Brain microvascular endothelial cell (primary cell): ENCODE measurements around the gene MMP20.
A peak's percentile ranks its signal among the peaks of the same experiment; 100 is the strongest.

Experiments
- DNase-seq: peaks from one replicate; pipeline ENCODE4 v3.0.0-alpha.2; 2020
- H3K27ac ChIP-seq: fragments of 250-450 bp; sonication (Bioruptor Pico); 2 replicates; pipeline ENCODE4 v1.5.1; 2020; ENCODE audit warnings: mild to moderate bottlenecking, moderate library complexity
- H3K27me3 ChIP-seq: fragments of 250-450 bp; sonication (Bioruptor Pico); replicated peaks from 2 replicates; pipeline ENCODE4 v1.5.1; 2020; ENCODE audit warnings: mild to moderate bottlenecking
- H3K36me3 ChIP-seq: fragments of 250-450 bp; sonication (Bioruptor Pico); replicated peaks from 2 replicates; pipeline ENCODE4 v1.5.1; 2020; ENCODE audit warnings: mild to moderate bottlenecking
- H3K4me3 ChIP-seq: 2 replicates; pipeline ENCODE4 v1.5.1; 2011; ENCODE audit warnings: low read depth, mild to moderate bottlenecking, control low read depth, low read length, moderate library complexity
- CTCF ChIP-seq: IDR thresholded peaks from 2 replicates; pipeline ENCODE4 v1.5.1; 2011; ENCODE audit warnings: low read depth, mild to moderate bottlenecking, moderate library complexity, low read length, control low read depth, inconsistent platforms; ENCODE audit errors: missing control alignments
- in situ Hi-C: cut with HindIII; loops from 2 replicates; pipeline ENCODE4 v1.10.0; 2017; ENCODE audit warnings: low sequenced_read_pairs, low pct_ligation_motif_present

Gene MMP20

GRCh38 chr11:102604875-102605274, 20.3 kb downstream of the MMP20 start:
- Histone ChIP-seq H3K36me3 (no peaks in the 10 kb centered on the region), H3K27me3 (no peaks in the 10 kb centered on the region), H3K4me3 (no peak overlapping the region), H3K27ac (no peak overlapping the region)
- no peak for DNase-seq
- in situ Hi-C loops: no loop called here
- TF ChIP-seq CTCF: no peak

- no peaks in the 10 kb centered on the region for H3K27me3 ChIP-seq
- no peaks in the 10 kb centered on the region for H3K36me3 ChIP-seq
- H3K4me3 ChIP-seq: no peak overlapping the region
- no peak for DNase-seq
- no peak for TF ChIP-seq CTCF
- in situ Hi-C loops: no loop called here
- H3K27ac ChIP-seq: peak overlapping the region; percentile 79
Measured at GRCh38 chr11:102604011-102604410, 21.1 kb downstream of the MMP20 start.

GRCh38 chr11:102603576-102603975, 21.6 kb downstream of the MMP20 start:
- no peaks in the 10 kb centered on the region for H3K36me3 ChIP-seq
- no peak for DNase-seq
- no peak overlapping the region for H3K4me3 ChIP-seq
- peak overlapping the region; percentile 79 for H3K27ac ChIP-seq
- in situ Hi-C loops: no loop called here
- TF ChIP-seq CTCF: no peak
- H3K27me3 ChIP-seq: no peaks in the 10 kb centered on the region

GRCh38 chr11:102603091-102603490, 22.0 kb downstream of the MMP20 start:
- peak overlapping the region; percentile 79 for H3K27ac ChIP-seq
- no peaks in the 10 kb centered on the region for H3K36me3 ChIP-seq
- peak; percentile 76 for DNase-seq
- H3K4me3 ChIP-seq: no peak overlapping the region
- no peak for TF ChIP-seq CTCF
- in situ Hi-C loops: no loop called here
- H3K27me3 ChIP-seq: no peaks in the 10 kb centered on the region

GRCh38 chr11:102600666-102601065, 24.5 kb downstream of the MMP20 start:
- Histone ChIP-seq H3K27ac (peak overlapping the region; percentile 93), H3K36me3 (no peaks in the 10 kb centered on the region), H3K27me3 (no peaks in the 10 kb centered on the region), H3K4me3 (no peak overlapping the region)
- no peak for TF ChIP-seq CTCF
- in situ Hi-C loops: no loop called here
- DNase-seq: no peak

GRCh38 chr11:102599642-102600261, 25.4 kb downstream of the MMP20 start:
- in situ Hi-C loops: no loop called here
- Histone ChIP-seq H3K36me3 (no peaks in the 10 kb centered on the region), H3K27me3 (no peaks in the 10 kb centered on the region), H3K4me3 (peak overlapping the region; percentile 2), H3K27ac (peak overlapping the region; percentile 93)
- TF ChIP-seq CTCF: no peak
- peak; percentile 89 for DNase-seq
